HuH-7 (cell line): ENCODE data around the gene EMID1.

Source experiments
- DNase-seq: peaks from one replicate; pipeline ENCODE4 v3.0.0; 2011; ENCODE audit warnings: low spot score

Gene EMID1

GRCh38 chr22:29205594-29206371 lies at the start of gene EMID1:
Gene EMID1 (plus strand): TSS chr22:29205896. CDS start chr22:29206039, 143 bp downstream.
- peak; percentile 86 for DNase-seq

GRCh38 chr22:29155966-29156365 lies 49.7 kb upstream of the EMID1 start:
- no peak for DNase-seq

GRCh38 chr22:29156507-29156906 lies 49.2 kb upstream of the EMID1 start:
- DNase-seq: peak; percentile 60

- no peak for DNase-seq
Observed at GRCh38 chr22:29157759-29158535, 47.7 kb upstream of the EMID1 start.

- no peak for DNase-seq
Observed at GRCh38 chr22:29158546-29158945, 47.1 kb upstream of the EMID1 start.

GRCh38 chr22:29163808-29164207 lies 41.9 kb upstream of the EMID1 start:
- no peak for DNase-seq

GRCh38 chr22:29165321-29166060 lies 40.2 kb upstream of the EMID1 start:
- no peak for DNase-seq

GRCh38 chr22:29166180-29166579 lies 39.5 kb upstream of the EMID1 start:
- DNase-seq: no peak

- no peak for DNase-seq
Observed at GRCh38 chr22:29167032-29167911, 38.4 kb upstream of the EMID1 start.

GRCh38 chr22:29171721-29172120 lies 34.0 kb upstream of the EMID1 start:
- no peak for DNase-seq

GRCh38 chr22:29172216-29172615 lies 33.5 kb upstream of the EMID1 start:
- DNase-seq: no peak

- no peak for DNase-seq
Observed at GRCh38 chr22:29175312-29175835, 30.3 kb upstream of the EMID1 start.

GRCh38 chr22:29183971-29184848 lies 21.5 kb upstream of the EMID1 start:
- no peak for DNase-seq

- DNase-seq: no peak
Observed at GRCh38 chr22:29184849-29185490, 20.7 kb upstream of the EMID1 start.

GRCh38 chr22:29186302-29186701 lies 19.4 kb upstream of the EMID1 start:
- no peak for DNase-seq

GRCh38 chr22:29187831-29188230 lies 17.9 kb upstream of the EMID1 start:
- no peak for DNase-seq

- DNase-seq: no peak
Observed at GRCh38 chr22:29190051-29190450, 15.6 kb upstream of the EMID1 start.

GRCh38 chr22:29190918-29191317 lies 14.8 kb upstream of the EMID1 start:
- no peak for DNase-seq

GRCh38 chr22:29193021-29193420 lies 12.7 kb upstream of the EMID1 start:
- no peak for DNase-seq

GRCh38 chr22:29194184-29194583 lies 11.5 kb upstream of the EMID1 start:
- DNase-seq: no peak
